Fibroblast of villous mesenchyme (primary cell): ENCODE measurements around the gene PRKD3. TPM values are rescaled to one million over a fixed set of nuclear protein-coding genes. Genes with fewer than 3 reads are reported as not detected.

Experiments used
- DNase-seq: peaks from one replicate; pipeline ENCODE4 v3.0.0-alpha.2; 2010; ENCODE audit warnings: low read depth
- H3K4me3 ChIP-seq: 2 replicates; pipeline ENCODE4 v1.5.1; 2011; ENCODE audit warnings: low read depth, mild to moderate bottlenecking, low read length
- CTCF ChIP-seq: IDR thresholded peaks from 2 replicates; pipeline ENCODE4 v1.5.1; 2012; ENCODE audit warnings: low read depth, mild to moderate bottlenecking, low read length; ENCODE audit not compliant: insufficient read depth
- total RNA-seq: library from RNA; depleted of rRNA; stranded (reverse); fragments of >200 nt; gene quantifications from 2 replicates; pipeline ENCODE4 v1.2.3, GENCODE V29; 2012

Gene PRKD3
- total RNA-seq, 1 donor: 85.9 TPM

- no peak overlapping the region for H3K4me3 ChIP-seq
- TF ChIP-seq CTCF: no peak
- DNase-seq: no peak
Measured at GRCh38 chr2:37319754-37320609, 4.7 kb downstream of the PRKD3 start.

DNA sequence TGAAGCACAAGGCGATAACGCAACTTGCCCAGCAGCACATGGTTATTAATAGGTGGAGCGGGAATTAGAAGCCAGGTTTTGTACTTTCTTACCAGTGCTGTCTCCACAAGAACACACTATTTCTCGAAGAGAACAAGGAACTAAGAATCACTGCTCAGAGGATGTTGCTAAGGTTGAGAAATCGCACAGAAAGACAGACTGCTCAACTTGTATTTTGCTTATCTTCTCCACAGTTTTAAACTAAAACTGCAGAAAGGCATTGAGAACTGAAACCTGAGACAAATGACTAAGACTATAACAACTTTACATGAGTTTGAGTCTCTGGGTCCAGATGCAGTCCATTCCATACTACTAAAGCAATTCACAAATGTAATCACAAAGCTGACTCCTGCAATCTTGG is 6.2 kb downstream of the PRKD3 start:
- TF ChIP-seq CTCF: no peak
- H3K4me3 ChIP-seq: peak overlapping the region; percentile 20
- peak; percentile 82 for DNase-seq

GRCh38 chr2:37317746-37318145 is 6.9 kb downstream of the PRKD3 start:
- no peak overlapping the region for H3K4me3 ChIP-seq
- no peak for TF ChIP-seq CTCF

DNA sequence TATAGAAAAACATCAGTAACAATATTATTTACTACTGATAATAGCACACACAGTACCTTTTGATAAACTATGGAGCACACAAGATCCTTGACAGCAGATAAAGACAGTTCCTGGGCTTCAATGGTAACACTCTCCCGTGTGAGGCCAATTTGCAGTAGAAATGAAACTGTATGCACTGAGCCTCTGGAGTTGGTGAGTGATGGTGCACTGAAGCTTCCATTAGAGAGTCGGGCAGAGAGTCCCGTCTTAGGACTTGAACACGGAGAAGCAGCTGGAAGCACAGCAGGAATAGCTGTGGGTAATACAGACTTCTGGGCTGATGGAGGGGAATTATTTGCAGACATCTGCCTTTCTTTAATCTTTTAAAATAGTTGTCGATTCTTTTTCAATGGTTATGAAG is 8.5 kb downstream of the PRKD3 start:
- no peak for TF ChIP-seq CTCF
- H3K4me3 ChIP-seq: no peak overlapping the region
- no peak for DNase-seq

More at GRCh38 chr2:37317746-37318145, 6.9 kb downstream of the PRKD3 start:
- no peak for DNase-seq

DNA sequence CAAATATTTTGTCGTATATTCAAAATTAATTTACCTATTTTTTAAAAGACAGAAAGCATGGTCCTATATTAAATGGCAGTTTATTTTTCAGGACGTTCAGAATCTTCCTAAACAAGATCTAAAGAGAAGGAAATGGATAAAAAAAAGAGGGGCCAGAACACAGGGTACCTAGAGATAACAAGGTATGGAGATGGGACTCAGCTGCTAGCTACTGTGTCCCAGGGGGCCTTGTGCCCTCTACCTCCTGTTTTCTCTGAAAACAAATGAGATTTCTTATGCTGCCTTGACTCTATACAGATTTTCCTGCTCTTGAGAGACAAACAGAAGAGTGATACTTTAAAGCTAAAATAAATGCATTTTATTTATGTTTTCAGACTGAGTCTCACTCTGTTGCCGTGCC is 9.3 kb downstream of the PRKD3 start:
- no peak for TF ChIP-seq CTCF
- no peak for DNase-seq

DNA sequence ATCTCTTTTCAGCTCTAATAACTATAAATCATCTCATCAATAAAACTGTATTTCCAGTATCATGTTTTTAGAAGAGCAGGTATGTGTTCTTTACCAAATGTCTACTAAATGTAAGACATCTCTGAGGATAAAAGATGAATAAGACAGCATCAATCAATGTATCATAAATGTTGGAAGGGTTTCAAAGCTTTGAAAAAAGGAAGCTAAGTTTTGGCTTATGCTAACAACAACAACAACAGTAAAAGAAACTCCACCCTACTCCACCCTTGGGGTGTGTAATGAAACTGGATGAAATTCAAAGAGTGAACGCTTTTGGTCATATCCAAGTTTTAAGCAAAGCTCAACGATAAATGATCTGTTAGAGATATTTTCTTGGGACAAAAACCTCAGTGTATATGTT is 17.1 kb downstream of the PRKD3 start:
- no peak overlapping the region for H3K4me3 ChIP-seq
- no peak for TF ChIP-seq CTCF
- DNase-seq: no peak

More for the DNA sequence above, 9.3 kb downstream of the PRKD3 start:
- H3K4me3 ChIP-seq: no peak overlapping the region

DNA sequence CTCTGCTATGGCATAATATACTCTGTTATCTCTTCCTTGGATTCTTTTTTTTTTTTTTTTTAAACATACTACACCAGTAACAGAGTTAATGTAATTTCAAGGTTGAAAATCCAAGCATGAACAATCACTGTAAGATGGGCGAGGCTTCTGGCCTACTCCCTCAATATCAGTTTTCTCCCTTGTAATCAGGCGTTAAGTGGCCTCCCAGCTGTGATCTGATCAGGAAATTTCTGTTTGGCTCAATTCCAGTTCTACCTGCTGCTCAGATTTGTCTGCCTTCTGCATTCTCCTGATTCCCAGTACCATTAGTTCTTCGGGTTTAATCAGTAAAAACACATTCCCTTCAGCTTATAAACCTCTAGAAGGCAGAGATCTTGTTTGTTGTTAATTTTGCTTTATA is 18.6 kb downstream of the PRKD3 start:
- no peak for DNase-seq
- no peak overlapping the region for H3K4me3 ChIP-seq
- TF ChIP-seq CTCF: no peak
